Activated CD4-positive, alpha-beta memory T cell treated with anti-CD3 and anti-CD28 coated beads, Interleukin-2, amount 10 ng/mL, durations not matched to agents 7 days and 5 days (primary cell): ENCODE measurements around the gene OR13J1. TPM values are rescaled to one million over a fixed set of nuclear protein-coding genes. Genes with fewer than 3 reads are reported as not detected.
"Not testable (repeated sequence)": the region's sequence is repeated elsewhere in the genome, so short reads cannot be mapped to it uniquely, and the experiment has no call there.

ENCODE experiments used
- CTCF ChIA-PET: fragments of 350-600 bp; sonication (Branson Sonifier 250); formaldehyde crosslinking; loops from one replicate; lab custom pipeline; 2021; ENCODE audit warnings: antibody characterized with exemption, inconsistent platforms; lab: Charles Lee
- POLR2A ChIA-PET: fragments of 350-600 bp; sonication (Branson Sonifier 250); formaldehyde crosslinking; loops from one replicate; lab custom pipeline; 2021; ENCODE audit warnings: antibody characterized with exemption; lab: Charles Lee
- DNase-seq: peaks from one replicate; pipeline ENCODE4 v3.0.0-alpha.2; 2020
- H3K27ac Mint-ChIP-seq: one replicate; pipeline ENCODE4 v1.8.0; 2021; ENCODE audit warnings: mild to moderate bottlenecking, mixed read lengths
- H3K27me3 Mint-ChIP-seq: one replicate; pipeline ENCODE4 v1.8.0; 2021; ENCODE audit warnings: mixed read lengths
- H3K36me3 Mint-ChIP-seq: one replicate; pipeline ENCODE4 v1.8.0; 2021; ENCODE audit warnings: low read depth, mixed read lengths
- H3K4me1 Mint-ChIP-seq: one replicate; pipeline ENCODE4 v1.8.0; 2021; ENCODE audit warnings: mixed read lengths
- H3K4me3 Mint-ChIP-seq: one replicate; pipeline ENCODE4 v1.8.0; 2021; ENCODE audit warnings: mild to moderate bottlenecking, mixed read lengths
- H3K9me3 Mint-ChIP-seq: one replicate; pipeline ENCODE4 v1.8.0; 2021; ENCODE audit warnings: mixed read lengths
- total RNA-seq, 2 experiments: library from RNA; stranded (reverse); gene quantifications; one replicate each; pipeline ENCODE4 v1.2.3, GENCODE V29; 2021

Gene OR13J1
- total RNA-seq, 2 experiments from 2014 or later = not detected

GRCh38 chr9:35909274-35909673, 39.1 kb upstream of the OR13J1 start, which contains the start of gene SPAAR:
Gene SPAAR (plus strand): TSS chr9:35909490. CDS start chr9:35910464, 974 bp downstream.
- no peak within 1 kb of the TSS for H3K27ac Mint-ChIP-seq
- H3K9me3 Mint-ChIP-seq = no peaks in the 10 kb centered on the region
- no peak within 1 kb of the TSS for H3K4me3 Mint-ChIP-seq
- POLR2A ChIA-PET = no interaction called here
- no peaks in the 10 kb centered on the region for H3K36me3 Mint-ChIP-seq
- peaks cover 43% of the 10 kb centered on the region for H3K4me1 Mint-ChIP-seq
- H3K27me3 Mint-ChIP-seq = no peaks in the 10 kb centered on the region
- CTCF ChIA-PET = no interaction called here
- DNase-seq = no peak

GRCh38 chr9:35908504-35909125, 38.4 kb upstream of the OR13J1 start:
- Mint-ChIP-seq H3K27ac (no peak overlapping the region), H3K4me1 (peaks cover 43% of the 10 kb centered on the region), H3K4me3 (no peak overlapping the region), H3K36me3 (no peaks in the 10 kb centered on the region), H3K27me3 (no peaks in the 10 kb centered on the region), H3K9me3 (no peaks in the 10 kb centered on the region)
- ChIA-PET POLR2A (no interaction called here), CTCF (no interaction called here)
- no peak for DNase-seq

GRCh38 chr9:35907711-35908503, 37.7 kb upstream of the OR13J1 start:
- DNase-seq = no peak
- H3K36me3 Mint-ChIP-seq = no peaks in the 10 kb centered on the region
- POLR2A ChIA-PET = no interaction called here
- H3K9me3 Mint-ChIP-seq = no peaks in the 10 kb centered on the region
- H3K27ac Mint-ChIP-seq = no peak overlapping the region
- H3K4me3 Mint-ChIP-seq = no peak overlapping the region
- peaks cover 45% of the 10 kb centered on the region for H3K4me1 Mint-ChIP-seq
- CTCF ChIA-PET = no interaction called here
- peaks cover under 1% of the 10 kb centered on the region for H3K27me3 Mint-ChIP-seq

GRCh38 chr9:35906923-35907699, 36.9 kb upstream of the OR13J1 start:
- DNase-seq = no peak
- Mint-ChIP-seq H3K36me3 (no peaks in the 10 kb centered on the region), H3K27me3 (peaks cover 2% of the 10 kb centered on the region), H3K9me3 (no peaks in the 10 kb centered on the region), H3K4me3 (no peak overlapping the region), H3K27ac (no peak overlapping the region), H3K4me1 (peaks cover 45% of the 10 kb centered on the region)
- ChIA-PET CTCF (no interaction called here), POLR2A (no interaction called here)

GRCh38 chr9:35905912-35906679, 35.9 kb upstream of the OR13J1 start, which contains the start of gene HRCT1:
Gene HRCT1 (plus strand): TSS chr9:35906202. CDS start chr9:35906288, 86 bp downstream.
- no peak for DNase-seq
- Mint-ChIP-seq H3K27ac (no peak within 1 kb of the TSS), H3K4me1 (peaks cover 37% of the 10 kb centered on the region), H3K27me3 (peaks cover 4% of the 10 kb centered on the region), H3K36me3 (no peaks in the 10 kb centered on the region), H3K4me3 (no peak within 1 kb of the TSS), H3K9me3 (no peaks in the 10 kb centered on the region)
- ChIA-PET CTCF (interaction anchor here (1.4 to 6.1 kb wide), 2 partner anchors 40 to 196 kb away, joined by 3 to 56 read pairs; no protein-coding TSS in a partner anchor), POLR2A (no interaction called here)

GRCh38 chr9:35905051-35905781, 35.0 kb upstream of the OR13J1 start:
- peaks cover 28% of the 10 kb centered on the region for H3K4me1 Mint-ChIP-seq
- H3K27ac Mint-ChIP-seq = no peak overlapping the region
- CTCF ChIA-PET = interaction anchor here (1.4 to 6.1 kb wide), 2 partner anchors 41 to 197 kb away, joined by 3 to 56 read pairs; no protein-coding TSS in a partner anchor
- DNase-seq = no peak
- no peak overlapping the region for H3K4me3 Mint-ChIP-seq
- peaks cover 8% of the 10 kb centered on the region for H3K27me3 Mint-ChIP-seq
- no peaks in the 10 kb centered on the region for H3K9me3 Mint-ChIP-seq
- H3K36me3 Mint-ChIP-seq = no peaks in the 10 kb centered on the region
- POLR2A ChIA-PET = no interaction called here

GRCh38 chr9:35904338-35904737, 34.1 kb upstream of the OR13J1 start:
- H3K9me3 Mint-ChIP-seq = no peaks in the 10 kb centered on the region
- peaks cover 23% of the 10 kb centered on the region for H3K4me1 Mint-ChIP-seq
- ChIA-PET CTCF (interaction anchor here (1.9 to 6.1 kb wide), 3 partner anchors 16 to 119 kb away, joined by 17 to 56 read pairs (median 17); no protein-coding TSS in a partner anchor), POLR2A (no interaction called here)
- H3K36me3 Mint-ChIP-seq = no peaks in the 10 kb centered on the region
- H3K27me3 Mint-ChIP-seq = peaks cover 8% of the 10 kb centered on the region
- DNase-seq = no peak
- no peak overlapping the region for H3K27ac Mint-ChIP-seq
- H3K4me3 Mint-ChIP-seq = no peak overlapping the region

- no peak overlapping the region for H3K4me3 Mint-ChIP-seq
- no peaks in the 10 kb centered on the region for H3K9me3 Mint-ChIP-seq
- peaks cover 10% of the 10 kb centered on the region for H3K4me1 Mint-ChIP-seq
- CTCF ChIA-PET = interaction anchor here (0.6 to 6.1 kb wide), 17 partner anchors 8 to 237 kb away, joined by 3 to 56 read pairs (median 4); partner anchors contain the start of gene ARHGEF39
- H3K36me3 Mint-ChIP-seq = no peaks in the 10 kb centered on the region
- DNase-seq = peak; percentile 32
- peaks cover 12% of the 10 kb centered on the region for H3K27me3 Mint-ChIP-seq
- POLR2A ChIA-PET = no interaction called here
- H3K27ac Mint-ChIP-seq = no peak overlapping the region
These were observed 32.8 kb upstream of the OR13J1 start for GRCh38 chr9:35903049-35903448.

- CTCF ChIA-PET = interaction anchor here (1.0 kb wide), 1 partner anchor 46 kb away, joined by 3 read pairs; no protein-coding TSS in a partner anchor
These were observed 28.8 kb upstream of the OR13J1 start for GRCh38 chr9:35899021-35899420.

GRCh38 chr9:35898337-35898736, 28.1 kb upstream of the OR13J1 start:
- Mint-ChIP-seq H3K27me3 (peaks cover 19% of the 10 kb centered on the region), H3K9me3 (no peaks in the 10 kb centered on the region), H3K4me1 (peaks cover 3% of the 10 kb centered on the region), H3K36me3 (no peaks in the 10 kb centered on the region), H3K27ac (no peak overlapping the region), H3K4me3 (no peak overlapping the region)
- DNase-seq = no peak
- POLR2A ChIA-PET = no interaction called here
- CTCF ChIA-PET = interaction anchor here (1.1 to 2.2 kb wide), 2 partner anchors 16 to 41 kb away, joined by 3 to 6 read pairs; no protein-coding TSS in a partner anchor

More at GRCh38 chr9:35899021-35899420, 28.8 kb upstream of the OR13J1 start:
- H3K4me1 Mint-ChIP-seq = peaks cover 3% of the 10 kb centered on the region
- no peaks in the 10 kb centered on the region for H3K36me3 Mint-ChIP-seq
- POLR2A ChIA-PET = no interaction called here
- DNase-seq = no peak
- no peaks in the 10 kb centered on the region for H3K9me3 Mint-ChIP-seq
- H3K27me3 Mint-ChIP-seq = peaks cover 13% of the 10 kb centered on the region
- H3K4me3 Mint-ChIP-seq = no peak overlapping the region
- no peak overlapping the region for H3K27ac Mint-ChIP-seq

- POLR2A ChIA-PET, H3K9me3 Mint-ChIP-seq, DNase-seq, H3K27ac Mint-ChIP-seq, H3K36me3 Mint-ChIP-seq, H3K4me3 Mint-ChIP-seq, H3K4me1 Mint-ChIP-seq: not testable (repeated sequence)
- H3K27me3 Mint-ChIP-seq = peaks cover 17% of the 10 kb centered on the region
- CTCF ChIA-PET = interaction anchor here (1.0 to 2.2 kb wide), 3 partner anchors 15 to 59 kb away, joined by 3 to 6 read pairs (median 3); no protein-coding TSS in a partner anchor
These were observed 27.3 kb upstream of the OR13J1 start for GRCh38 chr9:35897376-35898099.
